ENCODE measurements around the gene BTN2A1. TPM values are rescaled to one million over a fixed set of nuclear protein-coding genes. Genes with fewer than 3 reads are reported as not detected.

The BTN2A1 gene
- total and polyA plus RNA-seq, 9 of the 15 experiments (the other 6 are each of a cell fraction or from before 2014, with no cell fraction given), result 6.7 to 22.1 (median 16.4) TPM

DNA sequence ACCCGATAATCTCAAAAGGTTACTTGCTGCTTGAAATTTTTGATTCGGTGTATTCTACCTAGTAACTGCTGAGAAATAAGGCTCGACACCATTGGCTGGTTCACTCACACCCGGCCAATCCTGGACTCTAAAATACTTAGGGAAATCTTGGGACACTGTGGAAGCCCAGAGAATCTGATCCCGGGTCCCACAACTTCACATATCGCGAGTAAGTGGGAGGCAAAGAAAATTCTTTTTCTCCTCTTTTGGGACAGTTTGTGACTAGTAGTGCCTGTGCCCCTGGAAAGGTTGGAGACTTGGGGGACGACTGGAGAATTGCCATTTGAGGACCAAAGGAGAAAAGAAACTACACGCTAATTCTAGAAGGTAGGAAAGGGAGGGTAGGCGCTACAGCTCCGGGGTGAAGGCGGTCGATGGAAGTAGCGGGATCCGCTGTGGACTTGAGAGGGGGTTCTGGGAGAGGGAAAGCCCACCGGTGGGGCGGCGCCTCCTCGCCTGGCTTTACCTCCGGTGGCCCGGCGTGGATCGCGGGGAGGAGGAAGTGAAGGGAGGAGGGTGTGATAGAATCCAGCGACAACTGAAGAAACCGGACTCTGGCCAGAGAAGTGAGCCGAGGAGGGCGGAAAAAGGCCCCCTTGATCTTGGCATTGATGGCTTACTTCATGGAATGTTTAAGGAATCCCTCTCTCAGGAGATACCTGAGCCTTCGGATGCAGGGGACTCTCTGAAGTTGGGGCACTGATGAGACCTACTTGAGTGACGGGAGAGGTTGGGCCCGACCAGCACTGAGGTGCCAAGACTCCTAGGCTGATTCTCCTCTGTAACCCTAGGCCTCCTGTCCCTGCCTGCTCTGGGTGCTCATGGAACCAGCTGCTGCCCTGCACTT is 36.3 kb upstream of the BTN2A1 start (continued):
- TF ChIP-seq NCOA2 (IDR thresholded peaks at IDR 0.05; ENCODE audit: partially characterized antibody in 2 of 2), result no peak
- TF ChIP-seq NUFIP1 (IDR thresholded peaks at IDR 0.05; ENCODE audit: partially characterized antibody), result no peak
- no peak for TF ChIP-seq ELF1 (tag; IDR thresholded peaks at IDR 0.05)
- TF ChIP-seq HDAC6 (IDR thresholded peaks at IDR 0.05; ENCODE audit: low read depth, low read length), result no peak
- TF ChIP-seq, protein P1, sequence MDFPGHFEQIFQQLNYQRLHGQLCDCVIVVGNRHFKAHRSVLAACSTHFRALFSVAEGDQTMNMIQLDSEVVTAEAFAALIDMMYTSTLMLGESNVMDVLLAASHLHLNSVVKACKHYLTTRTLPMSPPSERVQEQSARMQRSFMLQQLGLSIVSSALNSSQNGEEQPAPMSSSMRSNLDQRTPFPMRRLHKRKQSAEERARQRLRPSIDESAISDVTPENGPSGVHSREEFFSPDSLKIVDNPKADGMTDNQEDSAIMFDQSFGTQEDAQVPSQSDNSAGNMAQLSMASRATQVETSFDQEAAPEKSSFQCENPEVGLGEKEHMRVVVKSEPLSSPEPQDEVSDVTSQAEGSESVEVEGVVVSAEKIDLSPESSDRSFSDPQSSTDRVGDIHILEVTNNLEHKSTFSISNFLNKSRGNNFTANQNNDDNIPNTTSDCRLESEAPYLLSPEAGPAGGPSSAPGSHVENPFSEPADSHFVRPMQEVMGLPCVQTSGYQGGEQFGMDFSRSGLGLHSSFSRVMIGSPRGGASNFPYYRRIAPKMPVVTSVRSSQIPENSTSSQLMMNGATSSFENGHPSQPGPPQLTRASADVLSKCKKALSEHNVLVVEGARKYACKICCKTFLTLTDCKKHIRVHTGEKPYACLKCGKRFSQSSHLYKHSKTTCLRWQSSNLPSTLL (IDR thresholded peaks at IDR 0.05), result no peak
- no peak for TF ChIP-seq ZNF324 (CRISPR knock-in tag; IDR thresholded peaks at IDR 0.05)
- TF ChIP-seq SMC3 (conservative IDR thresholded peaks at IDR 0.05; ENCODE audit: insufficient read depth, low read depth, low read length), result no peak
- TF ChIP-seq SOX6 (IDR thresholded peaks at IDR 0.05), result 0 out of 2 replicates have a peak, but pooled peaks have one; percentile 14
- TF ChIP-seq, protein P2, sequence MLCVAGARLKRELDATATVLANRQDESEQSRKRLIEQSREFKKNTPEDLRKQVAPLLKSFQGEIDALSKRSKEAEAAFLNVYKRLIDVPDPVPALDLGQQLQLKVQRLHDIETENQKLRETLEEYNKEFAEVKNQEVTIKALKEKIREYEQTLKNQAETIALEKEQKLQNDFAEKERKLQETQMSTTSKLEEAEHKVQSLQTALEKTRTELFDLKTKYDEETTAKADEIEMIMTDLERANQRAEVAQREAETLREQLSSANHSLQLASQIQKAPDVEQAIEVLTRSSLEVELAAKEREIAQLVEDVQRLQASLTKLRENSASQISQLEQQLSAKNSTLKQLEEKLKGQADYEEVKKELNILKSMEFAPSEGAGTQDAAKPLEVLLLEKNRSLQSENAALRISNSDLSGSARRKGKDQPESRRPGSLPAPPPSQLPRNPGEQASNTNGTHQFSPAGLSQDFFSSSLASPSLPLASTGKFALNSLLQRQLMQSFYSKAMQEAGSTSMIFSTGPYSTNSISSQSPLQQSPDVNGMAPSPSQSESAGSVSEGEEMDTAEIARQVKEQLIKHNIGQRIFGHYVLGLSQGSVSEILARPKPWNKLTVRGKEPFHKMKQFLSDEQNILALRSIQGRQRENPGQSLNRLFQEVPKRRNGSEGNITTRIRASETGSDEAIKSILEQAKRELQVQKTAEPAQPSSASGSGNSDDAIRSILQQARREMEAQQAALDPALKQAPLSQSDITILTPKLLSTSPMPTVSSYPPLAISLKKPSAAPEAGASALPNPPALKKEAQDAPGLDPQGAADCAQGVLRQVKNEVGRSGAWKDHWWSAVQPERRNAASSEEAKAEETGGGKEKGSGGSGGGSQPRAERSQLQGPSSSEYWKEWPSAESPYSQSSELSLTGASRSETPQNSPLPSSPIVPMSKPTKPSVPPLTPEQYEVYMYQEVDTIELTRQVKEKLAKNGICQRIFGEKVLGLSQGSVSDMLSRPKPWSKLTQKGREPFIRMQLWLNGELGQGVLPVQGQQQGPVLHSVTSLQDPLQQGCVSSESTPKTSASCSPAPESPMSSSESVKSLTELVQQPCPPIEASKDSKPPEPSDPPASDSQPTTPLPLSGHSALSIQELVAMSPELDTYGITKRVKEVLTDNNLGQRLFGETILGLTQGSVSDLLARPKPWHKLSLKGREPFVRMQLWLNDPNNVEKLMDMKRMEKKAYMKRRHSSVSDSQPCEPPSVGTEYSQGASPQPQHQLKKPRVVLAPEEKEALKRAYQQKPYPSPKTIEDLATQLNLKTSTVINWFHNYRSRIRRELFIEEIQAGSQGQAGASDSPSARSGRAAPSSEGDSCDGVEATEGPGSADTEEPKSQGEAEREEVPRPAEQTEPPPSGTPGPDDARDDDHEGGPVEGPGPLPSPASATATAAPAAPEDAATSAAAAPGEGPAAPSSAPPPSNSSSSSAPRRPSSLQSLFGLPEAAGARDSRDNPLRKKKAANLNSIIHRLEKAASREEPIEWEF (CRISPR knock-in tag; IDR thresholded peaks at IDR 0.05), result no peak
- TF ChIP-seq, protein P3, sequence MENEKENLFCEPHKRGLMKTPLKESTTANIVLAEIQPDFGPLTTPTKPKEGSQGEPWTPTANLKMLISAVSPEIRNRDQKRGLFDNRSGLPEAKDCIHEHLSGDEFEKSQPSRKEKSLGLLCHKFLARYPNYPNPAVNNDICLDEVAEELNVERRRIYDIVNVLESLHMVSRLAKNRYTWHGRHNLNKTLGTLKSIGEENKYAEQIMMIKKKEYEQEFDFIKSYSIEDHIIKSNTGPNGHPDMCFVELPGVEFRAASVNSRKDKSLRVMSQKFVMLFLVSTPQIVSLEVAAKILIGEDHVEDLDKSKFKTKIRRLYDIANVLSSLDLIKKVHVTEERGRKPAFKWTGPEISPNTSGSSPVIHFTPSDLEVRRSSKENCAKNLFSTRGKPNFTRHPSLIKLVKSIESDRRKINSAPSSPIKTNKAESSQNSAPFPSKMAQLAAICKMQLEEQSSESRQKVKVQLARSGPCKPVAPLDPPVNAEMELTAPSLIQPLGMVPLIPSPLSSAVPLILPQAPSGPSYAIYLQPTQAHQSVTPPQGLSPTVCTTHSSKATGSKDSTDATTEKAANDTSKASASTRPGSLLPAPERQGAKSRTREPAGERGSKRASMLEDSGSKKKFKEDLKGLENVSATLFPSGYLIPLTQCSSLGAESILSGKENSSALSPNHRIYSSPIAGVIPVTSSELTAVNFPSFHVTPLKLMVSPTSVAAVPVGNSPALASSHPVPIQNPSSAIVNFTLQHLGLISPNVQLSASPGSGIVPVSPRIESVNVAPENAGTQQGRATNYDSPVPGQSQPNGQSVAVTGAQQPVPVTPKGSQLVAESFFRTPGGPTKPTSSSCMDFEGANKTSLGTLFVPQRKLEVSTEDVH (IDR thresholded peaks at IDR 0.05; ENCODE audit: low read depth, partially characterized antibody), result no peak
- TF ChIP-seq, protein P4, sequence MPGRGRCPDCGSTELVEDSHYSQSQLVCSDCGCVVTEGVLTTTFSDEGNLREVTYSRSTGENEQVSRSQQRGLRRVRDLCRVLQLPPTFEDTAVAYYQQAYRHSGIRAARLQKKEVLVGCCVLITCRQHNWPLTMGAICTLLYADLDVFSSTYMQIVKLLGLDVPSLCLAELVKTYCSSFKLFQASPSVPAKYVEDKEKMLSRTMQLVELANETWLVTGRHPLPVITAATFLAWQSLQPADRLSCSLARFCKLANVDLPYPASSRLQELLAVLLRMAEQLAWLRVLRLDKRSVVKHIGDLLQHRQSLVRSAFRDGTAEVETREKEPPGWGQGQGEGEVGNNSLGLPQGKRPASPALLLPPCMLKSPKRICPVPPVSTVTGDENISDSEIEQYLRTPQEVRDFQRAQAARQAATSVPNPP (IDR thresholded peaks at IDR 0.05; ENCODE audit: borderline replicate concordance, insufficient read depth, insufficient read length), result no peak
- no peak for TF ChIP-seq SMARCA5 (IDR thresholded peaks at IDR 0.05)
- TF ChIP-seq, protein P5, sequence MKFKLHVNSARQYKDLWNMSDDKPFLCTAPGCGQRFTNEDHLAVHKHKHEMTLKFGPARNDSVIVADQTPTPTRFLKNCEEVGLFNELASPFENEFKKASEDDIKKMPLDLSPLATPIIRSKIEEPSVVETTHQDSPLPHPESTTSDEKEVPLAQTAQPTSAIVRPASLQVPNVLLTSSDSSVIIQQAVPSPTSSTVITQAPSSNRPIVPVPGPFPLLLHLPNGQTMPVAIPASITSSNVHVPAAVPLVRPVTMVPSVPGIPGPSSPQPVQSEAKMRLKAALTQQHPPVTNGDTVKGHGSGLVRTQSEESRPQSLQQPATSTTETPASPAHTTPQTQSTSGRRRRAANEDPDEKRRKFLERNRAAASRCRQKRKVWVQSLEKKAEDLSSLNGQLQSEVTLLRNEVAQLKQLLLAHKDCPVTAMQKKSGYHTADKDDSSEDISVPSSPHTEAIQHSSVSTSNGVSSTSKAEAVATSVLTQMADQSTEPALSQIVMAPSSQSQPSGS (CRISPR knock-in tag; IDR thresholded peaks at IDR 0.05), result no peak
- TF ChIP-seq POLR2AphosphoS2 (IDR thresholded peaks at IDR 0.05; ENCODE audit: low read length), result no peak
